Measurements from ENCODE around the gene TANC2.

DNA sequence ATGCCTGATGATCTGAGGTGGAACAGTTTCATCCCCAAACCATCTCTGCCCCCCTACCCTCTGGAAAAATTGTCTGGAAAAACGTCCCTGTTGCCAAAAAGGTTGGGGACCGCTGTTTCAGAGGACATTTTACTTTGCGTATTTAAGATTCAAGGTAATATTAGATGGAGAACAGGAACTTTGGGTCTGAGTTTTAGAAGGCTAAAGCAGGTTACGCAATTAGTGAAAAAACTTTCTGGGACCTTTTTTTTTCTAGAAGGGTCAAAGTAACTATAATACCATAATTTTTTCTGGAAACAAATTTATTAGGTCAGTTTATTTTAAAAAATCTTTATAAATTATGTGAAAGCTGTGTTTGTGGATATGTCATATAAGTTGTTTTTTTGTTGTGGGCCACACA is 5.8 kb downstream of the TANC2 start:
- TF ChIP-seq, protein P1, sequence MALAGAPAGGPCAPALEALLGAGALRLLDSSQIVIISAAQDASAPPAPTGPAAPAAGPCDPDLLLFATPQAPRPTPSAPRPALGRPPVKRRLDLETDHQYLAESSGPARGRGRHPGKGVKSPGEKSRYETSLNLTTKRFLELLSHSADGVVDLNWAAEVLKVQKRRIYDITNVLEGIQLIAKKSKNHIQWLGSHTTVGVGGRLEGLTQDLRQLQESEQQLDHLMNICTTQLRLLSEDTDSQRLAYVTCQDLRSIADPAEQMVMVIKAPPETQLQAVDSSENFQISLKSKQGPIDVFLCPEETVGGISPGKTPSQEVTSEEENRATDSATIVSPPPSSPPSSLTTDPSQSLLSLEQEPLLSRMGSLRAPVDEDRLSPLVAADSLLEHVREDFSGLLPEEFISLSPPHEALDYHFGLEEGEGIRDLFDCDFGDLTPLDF (CRISPR knock-in tag; IDR thresholded peaks at IDR 0.05), result no peak
- no peak for TF ChIP-seq POLR2AphosphoS5 (IDR thresholded peaks at IDR 0.05; ENCODE audit: control insufficient read depth, insufficient read depth, low read depth, low read length)
- no peak for TF ChIP-seq ZNF143 (CRISPR knock-in tag; IDR thresholded peaks at IDR 0.05)
- no peak for TF ChIP-seq TFAM (CRISPR knock-in tag; conservative IDR thresholded peaks at IDR 0.05)
- TF ChIP-seq YY1 (IDR thresholded peaks at IDR 0.05; ENCODE audit: borderline replicate concordance in 1 of 3, control insufficient read depth in 1 of 3, extremely low read depth in 1 of 3, insufficient read depth in 3 of 3, insufficient read length in 1 of 3, insufficient replicate concordance in 2 of 3, low read depth in 1 of 3, low read length in 2 of 3), result no peak
